Sigmoid colon (tissue), 7 donors: ENCODE results near the gene ZSCAN18. TPM values are rescaled to one million over a fixed set of nuclear protein-coding genes. Genes with fewer than 3 reads are reported as not detected.

Experiments
- DNase-seq: peaks from one replicate; pipeline ENCODE4 v3.0.0-alpha.2; 2019
- H3K27ac ChIP-seq, 4 donors: fragments of 200-600 bp; sonication (generic); one replicate each; pipeline ENCODE4 v1.5.1; 2016 to 2019; ENCODE audit warnings: mild to moderate bottlenecking in 1 of 4
- H3K27me3 ChIP-seq, 3 donors: fragments of 200-600 bp; sonication (generic); one replicate each; pipeline ENCODE4 v1.5.1; 2019; ENCODE audit warnings: mild to moderate bottlenecking in 1 of 3
- H3K36me3 ChIP-seq, 4 donors: fragments of 200-600 bp; sonication (generic); one replicate each; pipeline ENCODE4 v1.5.1; 2016 to 2019
- H3K4me1 ChIP-seq, 4 donors: fragments of 200-600 bp; sonication (generic); one replicate each; pipeline ENCODE4 v1.5.1; 2017 to 2019
- H3K4me3 ChIP-seq, 4 donors: fragments of 200-600 bp; sonication (generic); one replicate each; pipeline ENCODE4 v1.5.1; 2017 to 2019; ENCODE audit warnings: mild to moderate bottlenecking in 2 of 4, moderate library complexity in 1 of 4
- H3K9me3 ChIP-seq, 4 donors: fragments of 200-600 bp in 3 of 4; sonication (generic) in 3 of 4; one replicate each; pipeline versions ENCODE4 v1.5.1 to v1.6.1; 2013 to 2019
- CTCF ChIP-seq, 4 experiments: fragments of 450-650 bp in 3 of 4; fragments of 200-600 bp in 1 of 4; IDR thresholded peaks; one replicate each; pipeline ENCODE4 v1.5.1; 2016 to 2019; ENCODE audit warnings: antibody characterized with exemption in 4 of 4, mild to moderate bottlenecking in 3 of 4, moderate library complexity in 2 of 4
- EP300 ChIP-seq, 4 donors: sonication (generic); formaldehyde crosslinking; IDR thresholded peaks; one replicate each; pipeline ENCODE4 v1.6.1; 2017; ENCODE audit warnings: antibody characterized with exemption in 4 of 4
- POLR2A ChIP-seq, 2 donors: fragments of 450-650 bp; IDR thresholded peaks; one replicate each; pipeline ENCODE4 v1.6.1; 2016; ENCODE audit warnings: antibody characterized with exemption in 2 of 2, mild to moderate bottlenecking in 2 of 2, moderate library complexity in 2 of 2
- POLR2AphosphoS5 ChIP-seq, 4 donors: sonication (generic); formaldehyde crosslinking; IDR thresholded peaks; one replicate each; pipeline ENCODE4 v1.6.1; 2017; ENCODE audit warnings: antibody characterized with exemption in 4 of 4
- WGBS, 2 donors: extraction: QIAGEN DNeasy Blood & Tissue Kit; methylation state at CpG; one replicate each; pipeline ENCODE4 v1.1.7; 2013; 5-methylcytosine and 5-hydroxymethylcytosine counted together
- intact Hi-C: fragments of 100-400 bp; cut with DNase I; formaldehyde crosslinking; loops from one replicate; pipeline ENCODE4 v1.15.1; 2023
- polyA plus RNA-seq, 3 donors: library from polyadenylated mRNA; stranded (reverse); fragments of 200-250 nt; gene quantifications; one replicate each; pipeline ENCODE4 v1.2.3, GENCODE V29; 2013
- total RNA-seq, 4 donors: library from RNA; depleted of rRNA; stranded (reverse); fragments of >200 nt; gene quantifications; one replicate each; pipeline ENCODE4 v1.1.0, GENCODE V29; 2016
- donor health status: healthy with polysubstance abuse.
- donor health status: Bipolar disorder and iron deficiency.
- donor health status: healthy.

Gene ZSCAN18
- total and polyA plus RNA-seq, 7 donors: 5.8 to 85.3 (median 64.7) TPM

GRCh38 chr19:58129284-58129683, 31.3 kb upstream of the ZSCAN18 start:
- peaks cover 49 to 79% (median 76%) of the 10 kb centered on the region in 4 donors for H3K36me3 ChIP-seq
- H3K9me3 ChIP-seq: peaks cover 92 to 98% (median 93%) of the 10 kb centered on the region in 4 donors
- WGBS, 2 donors: 96 to 97% methylated on average over 3 of the region's 3 CpGs
- DNase-seq: no peak
- TF ChIP-seq CTCF (IDR thresholded peaks at IDR 0.05) (no peak), POLR2AphosphoS5 (IDR thresholded peaks at IDR 0.05) (no peak), EP300 (IDR thresholded peaks at IDR 0.05) (no peak), POLR2A (IDR thresholded peaks at IDR 0.05) (no peak)
- no peaks in the 10 kb centered on the region for H3K4me1 ChIP-seq
- H3K27ac ChIP-seq: no peak overlapping the region
- intact Hi-C loops: no loop called here
- H3K27me3 ChIP-seq: no peaks in the 10 kb centered on the region
- no peak overlapping the region for H3K4me3 ChIP-seq

GRCh38 chr19:58128041-58128685, 30.1 kb upstream of the ZSCAN18 start:
- WGBS, 2 donors: 97 to 98% methylated on average over 12 of the region's 12 CpGs
- DNase-seq: no peak
- TF ChIP-seq EP300 (IDR thresholded peaks at IDR 0.05): no peak
- no peak for TF ChIP-seq POLR2A (IDR thresholded peaks at IDR 0.05)
- H3K36me3 ChIP-seq: peaks cover 48 to 68% (median 65%) of the 10 kb centered on the region in 4 donors
- no peak overlapping the region for H3K27ac ChIP-seq
- no peaks in the 10 kb centered on the region for H3K27me3 ChIP-seq
- no peaks in the 10 kb centered on the region for H3K4me1 ChIP-seq
- intact Hi-C loops: no loop called here
- H3K9me3 ChIP-seq: peaks cover 88 to 94% (median 93%) of the 10 kb centered on the region in 4 donors
- no peak overlapping the region for H3K4me3 ChIP-seq

GRCh38 chr19:58123354-58123753, 25.3 kb upstream of the ZSCAN18 start:
- Histone ChIP-seq H3K9me3 (peaks cover 62 to 90% (median 76%) of the 10 kb centered on the region in 4 donors), H3K27ac (no peak overlapping the region), H3K4me1 (no peaks in the 10 kb centered on the region), H3K4me3 (no peak overlapping the region), H3K36me3 (peaks cover 10 to 20% (median 18%) of the 10 kb centered on the region in 4 donors), H3K27me3 (peaks cover 0 to 5% (median 1%) of the 10 kb centered on the region in 3 donors)
- TF ChIP-seq POLR2AphosphoS5 (IDR thresholded peaks at IDR 0.05) (no peak), POLR2A (IDR thresholded peaks at IDR 0.05) (no peak), EP300 (IDR thresholded peaks at IDR 0.05) (no peak), CTCF (IDR thresholded peaks at IDR 0.05) (no peak)
- WGBS, 2 donors: 60 to 68% methylated on average over 5 of the region's 5 CpGs
- intact Hi-C loops: no loop called here
- no peak for DNase-seq

- WGBS, 2 donors: 72 to 85% methylated on average over 5 of the region's 5 CpGs
- peaks cover 35 to 80% (median 63%) of the 10 kb centered on the region in 4 donors for H3K9me3 ChIP-seq
- H3K27me3 ChIP-seq: peaks cover 5 to 16% (median 8%) of the 10 kb centered on the region in 3 donors
- no peak for TF ChIP-seq POLR2A (IDR thresholded peaks at IDR 0.05)
- H3K36me3 ChIP-seq: no peaks in the 10 kb centered on the region
- intact Hi-C loops: no loop called here
- no peaks in the 10 kb centered on the region for H3K4me1 ChIP-seq
- H3K27ac ChIP-seq: no peak overlapping the region
- DNase-seq: no peak
- H3K4me3 ChIP-seq: no peak overlapping the region
These were observed 21.1 kb upstream of the ZSCAN18 start for GRCh38 chr19:58118979-58119733.

GRCh38 chr19:58117841-58118575, 20.0 kb upstream of the ZSCAN18 start:
- Histone ChIP-seq H3K36me3 (no peaks in the 10 kb centered on the region), H3K27ac (no peak overlapping the region), H3K27me3 (peaks cover 5 to 16% (median 8%) of the 10 kb centered on the region in 3 donors), H3K9me3 (peaks cover 31 to 76% (median 63%) of the 10 kb centered on the region in 4 donors), H3K4me3 (no peak overlapping the region), H3K4me1 (no peaks in the 10 kb centered on the region)
- intact Hi-C loops: no loop called here
- TF ChIP-seq POLR2A (IDR thresholded peaks at IDR 0.05) (no peak), POLR2AphosphoS5 (IDR thresholded peaks at IDR 0.05) (no peak), EP300 (IDR thresholded peaks at IDR 0.05) (no peak), CTCF (IDR thresholded peaks at IDR 0.05) (no peak)
- 13 to 45% methylated on average over 77 of the region's 77 CpGs for WGBS, 2 donors
- no peak for DNase-seq
